GM20000 (cell line): ENCODE measurements around the gene PIGX.

Experiments
- DNase-seq: peaks from one replicate; pipeline ENCODE4 v3.0.0; 2012; ENCODE audit warnings: low spot score
- TF ChIP-seq, protein P1 (sequence below): IDR thresholded peaks from 2 replicates; pipeline ENCODE4 v1.5.1; 2012; ENCODE audit warnings: mild to moderate bottlenecking, control low read depth; ENCODE audit errors: extremely low read depth, missing control alignments

PIGX gene

GRCh38 chr3:196694202-196694638, 18.0 kb upstream of the PIGX start:
- TF ChIP-seq, protein P1, sequence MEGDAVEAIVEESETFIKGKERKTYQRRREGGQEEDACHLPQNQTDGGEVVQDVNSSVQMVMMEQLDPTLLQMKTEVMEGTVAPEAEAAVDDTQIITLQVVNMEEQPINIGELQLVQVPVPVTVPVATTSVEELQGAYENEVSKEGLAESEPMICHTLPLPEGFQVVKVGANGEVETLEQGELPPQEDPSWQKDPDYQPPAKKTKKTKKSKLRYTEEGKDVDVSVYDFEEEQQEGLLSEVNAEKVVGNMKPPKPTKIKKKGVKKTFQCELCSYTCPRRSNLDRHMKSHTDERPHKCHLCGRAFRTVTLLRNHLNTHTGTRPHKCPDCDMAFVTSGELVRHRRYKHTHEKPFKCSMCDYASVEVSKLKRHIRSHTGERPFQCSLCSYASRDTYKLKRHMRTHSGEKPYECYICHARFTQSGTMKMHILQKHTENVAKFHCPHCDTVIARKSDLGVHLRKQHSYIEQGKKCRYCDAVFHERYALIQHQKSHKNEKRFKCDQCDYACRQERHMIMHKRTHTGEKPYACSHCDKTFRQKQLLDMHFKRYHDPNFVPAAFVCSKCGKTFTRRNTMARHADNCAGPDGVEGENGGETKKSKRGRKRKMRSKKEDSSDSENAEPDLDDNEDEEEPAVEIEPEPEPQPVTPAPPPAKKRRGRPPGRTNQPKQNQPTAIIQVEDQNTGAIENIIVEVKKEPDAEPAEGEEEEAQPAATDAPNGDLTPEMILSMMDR = no peak
- DNase-seq = peak; percentile 49

GRCh38 chr3:196694941-196695848, 17.0 kb upstream of the PIGX start:
- TF ChIP-seq, protein P1 = no peak

DNA sequence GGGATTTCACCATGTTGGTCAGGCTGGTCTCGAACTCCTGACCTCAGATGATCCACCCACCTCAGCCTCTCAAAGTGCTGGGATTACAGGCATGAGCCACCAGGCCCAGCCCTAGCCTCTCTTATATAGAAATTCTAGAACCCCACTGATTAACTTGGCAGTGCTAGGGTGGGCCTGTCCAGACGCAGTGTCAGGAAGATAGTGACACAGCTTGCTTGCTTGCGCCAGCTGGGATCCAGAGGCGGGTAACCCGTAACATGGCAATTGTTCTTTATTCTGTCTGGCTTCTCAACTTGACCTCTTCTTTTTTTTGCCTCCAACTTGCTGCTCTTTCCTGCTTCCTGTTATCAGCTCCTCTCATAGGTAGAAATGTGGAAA, 16.3 kb upstream of the PIGX start:
- DNase-seq = no peak
- TF ChIP-seq, protein P1 = no peak

More at GRCh38 chr3:196694941-196695848, 17.0 kb upstream of the PIGX start:
- DNase-seq = no peak

DNA sequence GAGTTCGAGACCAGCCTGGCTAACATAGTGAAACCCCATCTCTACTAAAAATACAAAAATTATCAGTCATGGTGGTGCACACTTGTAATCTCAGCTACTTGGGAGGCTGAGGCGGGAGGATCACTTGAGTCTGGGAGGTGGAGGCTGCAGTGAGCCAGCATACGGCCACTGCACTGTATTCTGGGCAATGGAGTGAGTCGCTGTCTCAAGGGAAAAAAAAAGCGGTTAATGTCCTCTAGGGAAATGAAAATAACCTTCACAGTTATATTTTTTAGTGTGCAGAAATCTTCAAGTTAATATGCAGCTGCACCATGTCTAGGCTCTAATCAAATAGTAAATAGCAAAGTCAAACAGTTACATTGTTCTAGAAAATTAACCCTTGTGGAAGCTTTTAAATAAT, 14.9 kb upstream of the PIGX start:
- TF ChIP-seq, protein P1 = no peak
- no peak for DNase-seq

DNA sequence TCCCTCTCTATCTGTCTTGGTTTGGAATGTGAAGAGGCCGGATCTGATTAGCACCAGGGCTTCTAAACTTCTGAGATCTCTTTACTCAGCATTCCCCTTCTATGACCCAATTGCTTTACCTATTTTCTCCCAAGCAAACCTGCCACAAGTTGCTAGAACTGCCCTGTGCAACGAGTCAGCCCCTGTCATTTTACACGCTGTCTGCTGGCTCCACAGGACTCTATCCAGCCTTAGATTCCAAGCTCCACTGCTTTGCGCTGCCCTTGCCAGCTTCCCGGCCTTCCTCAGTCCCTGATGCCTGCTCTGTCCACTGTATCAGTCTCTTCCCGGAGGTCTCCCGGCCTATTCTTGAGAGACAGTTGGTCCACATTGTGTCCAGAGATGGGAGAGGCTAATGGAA, 12.4 kb upstream of the PIGX start:
- no peak for DNase-seq
- TF ChIP-seq, protein P1 = no peak

DNA sequence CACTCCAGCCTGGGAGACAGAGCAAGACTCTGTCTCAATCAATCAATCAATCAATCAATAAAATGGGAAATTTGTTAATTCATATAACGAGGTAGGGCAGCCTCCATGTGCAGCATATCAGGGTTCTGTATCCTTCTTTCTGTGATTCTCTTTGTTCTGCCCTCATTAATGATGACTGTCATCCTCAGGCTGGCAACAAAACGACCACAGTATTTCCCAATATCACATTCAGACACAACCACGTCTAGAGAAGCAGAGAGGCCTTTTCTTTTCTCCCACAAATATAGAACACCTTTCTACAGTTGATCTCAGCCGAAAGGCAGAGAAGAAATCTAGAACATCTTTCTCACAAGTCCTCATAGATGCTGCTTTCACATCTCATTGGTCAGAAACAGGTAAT, 11.4 kb upstream of the PIGX start:
- DNase-seq = no peak
- TF ChIP-seq, protein P1 = no peak

DNA sequence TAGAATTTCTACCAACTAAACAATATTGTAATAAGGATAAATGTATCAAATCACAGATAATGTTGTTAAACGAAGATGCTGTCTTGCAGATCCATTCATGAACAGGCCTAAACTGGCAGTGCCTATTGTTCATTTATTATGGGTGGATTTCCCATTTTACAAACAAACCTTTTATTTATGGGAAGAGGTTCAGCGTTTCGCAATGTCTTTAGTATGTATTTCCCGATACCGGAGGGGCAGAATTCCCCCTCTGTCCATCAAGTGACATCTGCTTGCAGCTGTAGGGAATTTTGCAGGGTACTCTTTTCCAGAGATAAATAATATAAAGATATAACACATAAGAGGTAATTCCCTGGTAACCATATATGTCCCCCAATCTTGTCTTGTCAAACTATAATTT, 5.8 kb upstream of the PIGX start:
- TF ChIP-seq, protein P1 = no peak
- no peak for DNase-seq
